ENCODE results near the gene HIC1. TPM values are rescaled to one million over a fixed set of nuclear protein-coding genes. Genes with fewer than 3 reads are reported as not detected.

HIC1 gene
- total RNA-seq, 1 donor from 2014 or later, result 2.3 TPM

GRCh38 chr17:2047590-2047989 is 7.3 kb upstream of the HIC1 start:
- no peak for DNase-seq (ENCODE audit: low read depth)

- DNase-seq (ENCODE audit: low read depth), result no peak
Measured at GRCh38 chr17:2048805-2049204, 6.1 kb upstream of the HIC1 start.

DNA sequence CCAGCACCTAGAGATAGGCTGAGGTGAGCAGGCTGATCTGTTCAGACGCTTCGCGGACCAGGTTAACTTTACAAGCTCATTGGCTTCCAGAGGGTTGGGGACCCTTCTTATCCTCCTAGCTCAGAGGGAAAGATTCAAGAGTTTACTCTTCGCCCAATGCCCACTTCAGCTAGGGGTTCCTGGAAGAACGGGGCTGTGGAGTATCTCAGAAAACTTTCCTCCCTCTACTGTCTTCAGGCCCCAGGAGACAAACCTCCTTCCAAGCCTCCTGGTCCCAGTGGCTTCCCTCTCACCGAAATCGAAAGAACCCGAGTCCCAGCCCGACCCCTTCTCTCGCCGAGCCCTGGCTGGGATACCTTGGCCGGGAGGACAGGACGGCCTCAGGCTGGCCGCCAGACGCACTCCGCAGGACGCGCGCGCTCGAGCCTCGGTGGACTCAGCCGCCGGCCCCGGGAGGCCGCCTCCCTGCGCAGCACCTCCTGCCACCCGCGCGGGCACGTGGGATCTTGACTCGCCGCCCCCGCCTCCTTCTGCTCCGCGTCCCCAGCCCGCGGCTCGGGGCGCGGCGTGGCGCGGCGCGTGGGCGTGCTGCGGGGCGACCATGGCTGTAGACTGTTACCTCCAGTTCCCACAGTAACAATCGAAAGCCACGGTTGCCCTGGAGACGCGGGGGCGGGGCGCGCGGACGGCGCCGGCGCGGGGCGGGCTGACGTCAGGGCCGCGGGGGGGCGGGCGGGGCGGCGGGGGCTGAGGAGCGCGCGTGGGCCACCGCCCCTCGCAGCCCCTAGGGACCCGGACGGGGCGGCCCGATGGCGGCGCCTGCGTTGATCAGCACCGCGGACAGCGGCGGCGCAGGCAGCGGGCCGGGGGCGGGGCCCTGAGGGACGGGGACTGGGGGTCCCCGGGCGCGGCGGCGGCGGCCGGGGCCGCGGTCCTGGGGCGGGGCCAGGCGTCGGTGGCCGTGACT is 5.3 kb upstream of the HIC1 start:
- DNase-seq (ENCODE audit: low read depth), result peak; percentile 54

GRCh38 chr17:2050300-2051060 is 4.4 kb upstream of the HIC1 start:
- DNase-seq (ENCODE audit: low read depth), result no peak

- no peak for DNase-seq (ENCODE audit: low read depth)
Measured at GRCh38 chr17:2051061-2051932, 3.6 kb upstream of the HIC1 start.

GRCh38 chr17:2051933-2052559 is 2.9 kb upstream of the HIC1 start:
- no peak for DNase-seq (ENCODE audit: low read depth)

DNA sequence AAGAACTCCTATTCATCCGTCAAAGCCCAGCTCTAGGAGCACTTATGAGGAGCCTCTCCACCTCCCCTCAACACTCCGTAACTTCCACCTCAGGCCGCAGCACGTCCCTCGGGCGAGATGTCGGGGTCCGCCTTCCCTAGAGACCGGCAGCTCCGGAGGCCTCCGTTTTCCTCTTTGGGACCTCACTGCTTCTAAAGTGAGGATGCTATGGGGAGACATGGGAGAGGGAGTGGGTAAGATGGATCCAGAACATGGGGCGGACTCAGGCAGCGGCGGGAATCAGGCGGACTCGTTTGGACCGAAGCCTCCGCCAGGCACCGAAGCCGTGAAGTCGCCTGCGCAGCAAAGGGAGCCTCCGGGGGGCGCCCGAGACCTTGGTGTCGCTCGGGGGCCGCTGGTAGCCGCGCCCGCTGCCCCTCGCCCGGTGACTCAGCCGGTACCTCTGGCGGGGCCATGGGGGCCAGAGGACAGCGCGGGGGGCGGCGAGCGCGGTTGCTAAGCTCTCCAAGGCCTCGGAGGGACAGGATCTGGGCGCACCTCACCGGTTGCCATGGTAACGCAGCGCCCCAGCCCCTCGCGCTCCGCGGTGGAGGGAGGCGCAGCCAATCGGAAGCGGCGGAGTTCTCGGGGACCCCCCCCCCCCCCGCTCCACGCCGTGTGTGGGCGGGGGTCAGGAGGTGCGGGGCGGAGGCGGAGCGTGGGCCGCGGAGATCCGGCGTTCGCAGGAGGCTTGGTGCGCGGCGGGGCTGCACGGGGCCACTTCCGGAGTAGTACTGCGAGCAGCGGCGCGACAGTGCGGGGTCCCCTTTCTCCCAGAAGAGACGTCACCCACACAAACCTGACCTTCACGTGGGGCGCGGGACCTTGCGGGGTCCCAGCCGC is 1.3 kb upstream of the HIC1 start:
- no peak for DNase-seq (ENCODE audit: low read depth)

DNA sequence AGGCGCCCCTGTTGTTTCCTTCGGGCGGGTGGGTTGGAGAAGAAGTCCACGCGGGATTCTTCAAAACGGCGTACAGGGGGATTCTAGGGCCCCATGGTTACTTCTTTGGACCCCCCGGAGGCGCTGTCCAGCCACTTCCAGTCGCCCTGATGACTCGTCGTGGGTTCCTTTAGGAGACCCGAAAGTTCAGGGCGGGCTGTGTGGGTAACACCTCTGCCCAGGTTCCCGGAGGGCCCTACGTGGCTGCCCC is 716 bp upstream of the HIC1 start:
- DNase-seq (ENCODE audit: low read depth), result no peak

GRCh38 chr17:2055292-2056205 is 646 bp downstream of the HIC1 start:
- no peak for DNase-seq (ENCODE audit: low read depth)

GRCh38 chr17:2056206-2057174 is 1.6 kb downstream of the HIC1 start:
- DNase-seq (ENCODE audit: low read depth), result no peak

- DNase-seq (ENCODE audit: low read depth), result no peak
Measured at GRCh38 chr17:2057175-2057759, 2.4 kb downstream of the HIC1 start.

DNA sequence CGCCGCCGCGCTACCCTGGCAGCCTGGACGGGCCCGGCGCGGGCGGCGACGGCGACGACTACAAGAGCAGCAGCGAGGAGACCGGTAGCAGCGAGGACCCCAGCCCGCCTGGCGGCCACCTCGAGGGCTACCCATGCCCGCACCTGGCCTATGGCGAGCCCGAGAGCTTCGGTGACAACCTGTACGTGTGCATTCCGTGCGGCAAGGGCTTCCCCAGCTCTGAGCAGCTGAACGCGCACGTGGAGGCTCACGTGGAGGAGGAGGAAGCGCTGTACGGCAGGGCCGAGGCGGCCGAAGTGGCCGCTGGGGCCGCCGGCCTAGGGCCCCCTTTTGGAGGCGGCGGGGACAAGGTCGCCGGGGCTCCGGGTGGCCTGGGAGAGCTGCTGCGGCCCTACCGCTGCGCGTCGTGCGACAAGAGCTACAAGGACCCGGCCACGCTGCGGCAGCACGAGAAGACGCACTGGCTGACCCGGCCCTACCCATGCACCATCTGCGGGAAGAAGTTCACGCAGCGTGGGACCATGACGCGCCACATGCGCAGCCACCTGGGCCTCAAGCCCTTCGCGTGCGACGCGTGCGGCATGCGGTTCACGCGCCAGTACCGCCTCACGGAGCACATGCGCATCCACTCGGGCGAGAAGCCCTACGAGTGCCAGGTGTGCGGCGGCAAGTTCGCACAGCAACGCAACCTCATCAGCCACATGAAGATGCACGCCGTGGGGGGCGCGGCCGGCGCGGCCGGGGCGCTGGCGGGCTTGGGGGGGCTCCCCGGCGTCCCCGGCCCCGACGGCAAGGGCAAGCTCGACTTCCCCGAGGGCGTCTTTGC is 3.1 kb downstream of the HIC1 start:
- no peak for DNase-seq (ENCODE audit: low read depth)

DNA sequence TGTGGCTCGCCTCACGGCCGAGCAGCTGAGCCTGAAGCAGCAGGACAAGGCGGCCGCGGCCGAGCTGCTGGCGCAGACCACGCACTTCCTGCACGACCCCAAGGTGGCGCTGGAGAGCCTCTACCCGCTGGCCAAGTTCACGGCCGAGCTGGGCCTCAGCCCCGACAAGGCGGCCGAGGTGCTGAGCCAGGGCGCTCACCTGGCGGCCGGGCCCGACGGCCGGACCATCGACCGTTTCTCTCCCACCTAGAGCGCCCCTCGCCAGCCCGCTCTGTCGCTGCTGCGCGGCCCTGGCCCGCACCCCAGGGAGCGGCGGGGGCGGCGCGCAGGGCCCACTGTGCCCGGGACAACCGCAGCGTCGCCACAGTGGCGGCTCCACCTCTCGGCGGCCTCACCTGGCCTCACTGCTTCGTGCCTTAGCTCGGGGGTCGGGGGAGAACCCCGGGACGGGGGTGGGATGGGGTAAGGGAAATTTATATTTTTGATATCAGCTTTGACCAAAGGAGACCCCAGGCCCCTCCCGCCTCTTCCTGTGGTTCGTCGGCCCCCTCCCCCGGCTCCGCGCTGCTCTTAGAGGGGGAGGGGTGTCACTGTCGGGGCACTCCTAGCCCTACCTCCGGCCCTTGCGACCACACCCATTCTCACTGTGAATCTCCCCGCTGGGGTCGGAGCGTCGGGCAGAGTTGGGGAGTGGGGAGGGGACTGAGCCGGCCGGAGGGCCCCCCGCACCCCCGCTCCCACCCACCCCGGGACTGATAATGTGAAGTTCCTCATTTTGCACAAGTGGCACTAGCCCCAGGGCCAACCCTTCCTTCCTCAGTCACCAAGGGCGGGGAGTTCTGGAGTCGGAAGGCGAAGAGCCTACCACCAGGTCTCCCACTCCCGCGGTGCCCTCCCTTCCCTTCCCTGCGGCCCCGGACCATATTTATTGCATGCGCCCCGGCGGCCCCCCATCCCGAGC is 4.0 kb downstream of the HIC1 start:
- DNase-seq (ENCODE audit: low read depth), result no peak

- DNase-seq (ENCODE audit: low read depth), result no peak
Measured at GRCh38 chr17:2059547-2060384, 4.9 kb downstream of the HIC1 start.

GRCh38 chr17:2060385-2060658 is 5.4 kb downstream of the HIC1 start:
- DNase-seq (ENCODE audit: low read depth), result no peak

Measured in renal cortical epithelial cell (primary cell).